GM21717 (cell line): Measurements from ENCODE around the gene MLLT1.

Experiments
- ATAC-seq: cut with Tn5 transposase; IDR thresholded peaks from one replicate; pipeline ENCODE4 v1.9.1; 2021; ENCODE audit warnings: mild to moderate bottlenecking, moderate library complexity; ENCODE audit not compliant: unreplicated experiment

MLLT1 gene

DNA sequence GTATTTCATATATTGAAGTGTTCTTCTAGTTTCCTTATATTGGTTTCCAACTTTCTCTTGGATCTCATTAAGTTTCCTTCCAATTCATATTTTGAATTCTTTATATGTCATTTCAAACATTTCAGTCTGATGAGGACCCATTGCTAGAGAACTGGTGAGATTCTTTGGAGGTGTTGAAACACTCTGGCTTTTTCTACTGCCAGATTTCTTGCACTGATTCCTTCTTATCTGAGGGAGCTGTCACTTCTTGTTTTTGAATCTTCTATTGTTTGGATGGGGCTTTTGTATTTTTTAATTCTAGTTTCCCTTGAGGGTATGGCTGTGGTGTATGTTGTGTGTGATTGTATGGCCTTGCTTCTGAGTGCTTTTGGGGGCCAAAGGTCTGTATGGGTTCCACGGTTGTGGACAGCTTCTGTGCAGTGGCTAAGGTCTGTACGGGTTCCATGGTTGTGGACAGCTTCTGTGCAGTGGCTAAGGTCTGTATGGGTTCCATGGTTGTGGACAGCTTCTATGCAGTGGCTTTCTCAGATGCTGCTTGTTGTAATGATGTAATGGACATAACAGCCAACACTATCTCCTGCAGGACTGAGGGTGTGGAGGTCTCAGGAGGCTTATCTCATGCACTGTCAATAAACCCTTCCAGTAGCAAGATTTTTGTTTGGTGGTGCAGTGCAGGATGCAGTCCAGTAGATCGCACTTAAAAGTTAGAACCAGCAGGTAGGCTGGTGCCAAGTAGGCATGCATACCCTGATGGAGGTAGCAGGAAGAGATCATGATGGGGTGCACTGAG is 107.5 kb downstream of the MLLT1 start:
- no peak for ATAC-seq

DNA sequence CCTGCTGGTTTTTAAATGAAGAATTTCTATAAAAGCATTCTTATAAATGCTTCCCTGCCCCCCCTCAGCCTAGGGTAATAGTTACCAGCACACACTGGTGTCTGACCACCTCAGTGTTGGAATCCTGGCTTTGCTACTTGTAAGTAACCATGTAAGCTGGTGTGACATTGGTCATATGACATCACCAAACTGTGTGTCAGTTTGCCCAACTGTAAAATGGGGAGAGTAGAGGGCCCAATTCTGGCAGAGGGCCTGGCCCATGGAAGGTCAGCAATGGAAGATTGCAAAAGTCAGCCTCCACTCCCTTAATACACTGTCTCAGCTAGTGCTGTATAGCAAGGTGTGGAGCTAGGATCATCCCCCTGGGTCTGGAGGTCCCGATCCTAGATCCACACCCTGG is 112.7 kb downstream of the MLLT1 start:
- ATAC-seq, result no peak

DNA sequence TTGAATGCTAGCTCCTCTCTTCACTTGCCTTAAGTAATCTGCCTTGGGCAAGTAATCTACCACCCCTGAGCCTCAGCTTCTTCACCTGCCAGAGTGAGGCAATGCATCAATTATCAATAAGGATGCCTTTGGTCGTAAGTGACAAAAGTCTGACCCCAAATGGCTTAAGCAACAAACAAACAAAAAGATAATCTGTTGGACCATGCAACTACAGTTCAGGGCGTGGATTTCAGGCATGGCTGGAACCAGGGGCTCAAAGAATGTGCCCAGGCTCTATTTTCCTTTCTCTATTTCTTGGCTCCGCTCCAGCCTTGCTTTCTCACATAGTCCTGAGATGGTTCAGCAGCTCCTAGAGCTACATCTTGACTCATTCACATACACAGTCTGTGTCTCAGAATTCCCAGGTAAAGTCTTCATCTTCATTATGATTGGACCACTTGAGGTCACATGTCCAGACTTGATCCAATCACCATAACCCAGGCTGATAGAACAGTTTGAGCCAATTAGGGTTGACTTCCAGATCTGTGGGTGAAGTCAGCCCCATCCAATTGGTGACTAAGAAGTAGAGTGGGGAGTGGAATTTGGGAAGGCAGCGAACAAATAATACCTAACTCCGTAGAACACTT is 114.8 kb downstream of the MLLT1 start:
- ATAC-seq, result no peak

DNA sequence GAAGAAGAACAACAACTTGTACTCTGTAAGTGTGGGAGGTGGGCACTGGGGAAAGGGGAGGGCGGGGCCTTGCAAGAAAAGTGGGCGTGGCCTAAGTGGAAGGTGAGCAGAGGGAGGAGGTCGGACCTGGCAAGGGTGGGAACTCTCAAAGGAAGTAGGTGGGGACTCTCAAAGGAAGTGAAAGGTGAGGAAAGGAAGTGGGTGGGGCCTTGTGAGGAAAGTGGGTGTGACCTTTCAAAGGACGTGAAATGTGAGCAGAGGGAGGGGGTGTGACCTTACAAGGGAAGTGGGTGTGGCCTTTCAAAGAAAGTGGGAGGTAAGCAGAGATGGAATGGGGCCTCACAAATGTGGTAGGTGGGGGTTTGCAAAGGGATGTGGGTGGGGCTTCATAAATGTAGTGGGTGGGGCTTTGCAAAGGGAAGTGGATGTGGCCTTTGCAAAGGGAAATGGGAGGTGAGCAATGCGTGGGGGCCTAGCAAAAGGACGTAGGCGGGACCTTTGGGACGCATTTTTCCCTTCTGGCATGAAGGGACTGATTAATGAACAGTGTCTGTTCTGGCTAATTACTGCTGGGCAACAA is 118.4 kb downstream of the MLLT1 start:
- no peak for ATAC-seq
